IPS-18c (cell line): ENCODE measurements around the gene SH2D2A.

ENCODE experiments used
- H3K4me3 ChIP-seq: 2 replicates; pipeline ENCODE4 v1.7.0; 2013; ENCODE audit warnings: low read depth, mild to moderate bottlenecking, low read length, moderate library complexity; ENCODE audit not compliant: insufficient read depth
- H3K9me3 ChIP-seq: one replicate; pipeline ENCODE4 v1.6.1; 2013; ENCODE audit warnings: mild to moderate bottlenecking, low read length, moderate library complexity; ENCODE audit not compliant: control insufficient read depth, insufficient read depth

Gene SH2D2A

DNA sequence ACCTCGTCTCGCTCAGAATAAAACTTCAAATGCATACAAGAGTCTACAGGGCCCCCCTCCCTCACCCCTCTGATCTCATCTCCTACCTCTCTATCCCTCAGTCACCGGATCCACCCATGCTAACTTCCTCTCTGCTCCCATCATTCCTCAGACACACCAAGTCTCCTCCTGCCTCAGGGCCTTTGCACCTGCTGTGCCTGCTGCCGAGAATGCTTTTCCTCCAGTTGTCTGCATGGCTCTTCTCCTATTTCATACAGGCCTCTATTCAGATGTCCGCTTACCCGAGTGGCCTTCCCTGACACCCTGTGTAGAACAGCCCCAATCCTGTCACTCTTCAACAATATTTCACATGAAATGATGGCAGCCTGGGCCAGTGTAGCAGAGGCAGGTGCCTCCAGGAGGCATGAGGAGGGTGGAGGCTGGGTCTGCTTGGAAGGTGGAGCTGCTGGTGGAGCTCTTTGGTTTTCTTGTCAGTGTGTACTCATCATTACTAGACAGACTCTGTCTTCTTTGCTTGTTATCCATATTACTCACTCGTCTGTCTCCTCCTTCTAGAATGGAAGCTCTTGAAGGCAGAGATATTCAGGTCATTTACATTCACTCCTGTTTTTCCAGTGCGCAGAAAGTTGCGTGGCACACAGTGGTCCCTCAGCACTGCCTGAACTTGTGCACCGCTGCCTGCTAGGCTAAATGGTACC is 4.2 kb downstream of the SH2D2A start:
- H3K9me3 ChIP-seq, result peaks cover 2% of the 10 kb centered on the region
- no peak overlapping the region for H3K4me3 ChIP-seq

- Histone ChIP-seq H3K9me3 (peaks cover 2% of the 10 kb centered on the region), H3K4me3 (no peak overlapping the region)
Observed at GRCh38 chr1:156811168-156811567, 5.5 kb downstream of the SH2D2A start.

DNA sequence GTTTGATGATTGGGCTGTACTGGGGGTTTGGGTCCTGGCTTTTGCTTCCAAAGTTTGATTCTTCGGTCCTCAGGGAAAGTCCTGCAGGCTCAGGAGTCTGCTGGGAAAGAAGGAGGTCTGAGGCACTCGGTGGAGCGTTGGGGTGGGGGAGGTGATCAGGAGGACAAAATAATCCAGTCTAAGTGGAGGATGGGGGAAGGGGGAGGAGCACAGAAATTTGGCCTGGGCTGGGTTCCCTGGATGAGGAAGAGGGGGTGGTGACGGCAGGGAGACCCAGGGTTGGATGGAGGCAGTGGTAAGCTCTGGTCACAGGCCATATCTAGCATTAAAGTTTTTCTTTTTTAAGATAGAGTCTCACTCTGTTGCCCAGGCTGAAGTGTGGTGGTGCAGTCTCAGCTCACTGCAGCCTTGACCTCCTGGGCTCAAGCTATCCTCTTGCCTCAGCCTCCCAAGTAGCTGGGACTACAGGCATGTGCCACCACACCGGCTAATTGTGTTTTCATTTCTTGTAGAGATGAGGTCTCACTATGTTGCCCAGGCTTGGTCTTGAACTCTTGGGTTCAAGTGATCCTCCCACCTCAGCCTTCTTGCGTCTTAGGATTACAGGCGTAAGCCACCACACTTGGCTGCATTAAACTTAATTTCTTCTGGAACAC is 6.8 kb downstream of the SH2D2A start:
- peaks cover 2% of the 10 kb centered on the region for H3K9me3 ChIP-seq
- H3K4me3 ChIP-seq, result no peak overlapping the region

- Histone ChIP-seq H3K9me3 (peaks cover under 1% of the 10 kb centered on the region), H3K4me3 (no peak overlapping the region)
Observed at GRCh38 chr1:156809281-156809680, 7.4 kb downstream of the SH2D2A start.

DNA sequence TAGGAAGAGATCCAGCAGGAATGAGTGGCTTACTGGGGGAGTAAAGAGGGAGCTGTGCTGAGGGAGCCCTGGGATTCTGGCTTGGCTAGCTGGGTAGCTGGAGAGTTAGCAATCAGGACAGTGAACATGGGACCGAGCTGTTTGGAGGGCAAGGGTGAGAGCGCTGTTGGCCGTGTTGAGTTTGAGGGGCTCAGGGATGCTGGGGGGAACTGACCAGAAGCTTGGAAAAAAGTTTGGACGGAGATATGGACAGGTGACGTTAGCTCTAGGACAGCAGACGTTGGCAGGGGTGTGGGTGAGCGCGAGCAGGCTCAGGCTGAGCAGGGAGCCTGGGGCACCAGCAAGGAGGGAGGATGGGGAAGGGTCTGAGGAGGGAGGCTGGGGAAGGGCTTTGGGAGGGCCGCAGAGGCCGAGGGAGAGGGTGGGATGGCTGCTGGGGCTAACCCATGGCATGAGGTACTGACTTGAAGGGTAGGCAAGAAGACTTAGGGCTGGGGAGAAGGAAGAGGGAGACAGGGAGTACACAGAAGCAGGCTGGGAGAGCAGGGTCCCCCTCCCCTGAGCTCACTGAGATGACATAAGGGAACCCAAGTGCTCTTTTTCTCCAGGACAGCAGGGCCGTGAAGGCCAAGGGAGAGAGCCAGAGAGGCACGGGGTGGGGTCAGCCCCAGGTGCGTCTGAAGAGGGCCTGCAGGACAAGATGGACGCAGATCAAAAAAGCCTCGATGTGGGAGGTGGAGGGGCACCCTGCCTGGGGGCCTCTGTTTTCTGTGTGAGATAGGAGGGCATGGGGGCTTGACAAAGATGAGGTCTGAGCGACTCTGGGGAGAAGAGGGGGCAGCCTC is 8.2 kb downstream of the SH2D2A start:
- H3K9me3 ChIP-seq, result no peaks in the 10 kb centered on the region
- H3K4me3 ChIP-seq, result no peak overlapping the region

DNA sequence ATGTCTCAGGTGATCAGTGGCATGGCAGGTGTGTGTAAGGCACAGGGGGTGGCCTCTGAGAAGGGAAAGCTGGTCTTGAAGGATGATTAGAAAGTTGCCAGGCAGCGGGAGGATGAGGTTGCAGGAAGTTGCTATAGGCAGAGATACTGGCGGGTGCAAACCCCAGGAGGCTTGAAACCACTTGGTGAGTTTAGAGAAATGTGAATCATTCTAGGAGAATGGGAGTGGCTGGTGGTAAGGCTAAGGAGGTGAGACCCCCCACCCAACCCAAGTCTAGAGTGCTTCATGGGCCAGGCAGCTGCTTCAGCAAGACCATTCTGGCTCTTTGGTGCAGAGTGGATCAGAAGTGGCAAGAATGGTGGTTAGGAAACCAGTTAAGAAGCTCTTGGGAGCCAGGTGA is 9.0 kb downstream of the SH2D2A start:
- no peaks in the 10 kb centered on the region for H3K9me3 ChIP-seq
- no peak overlapping the region for H3K4me3 ChIP-seq

GRCh38 chr1:156806512-156807440 is 9.9 kb downstream of the SH2D2A start:
- Histone ChIP-seq H3K9me3 (no peaks in the 10 kb centered on the region), H3K4me3 (no peak overlapping the region)

DNA sequence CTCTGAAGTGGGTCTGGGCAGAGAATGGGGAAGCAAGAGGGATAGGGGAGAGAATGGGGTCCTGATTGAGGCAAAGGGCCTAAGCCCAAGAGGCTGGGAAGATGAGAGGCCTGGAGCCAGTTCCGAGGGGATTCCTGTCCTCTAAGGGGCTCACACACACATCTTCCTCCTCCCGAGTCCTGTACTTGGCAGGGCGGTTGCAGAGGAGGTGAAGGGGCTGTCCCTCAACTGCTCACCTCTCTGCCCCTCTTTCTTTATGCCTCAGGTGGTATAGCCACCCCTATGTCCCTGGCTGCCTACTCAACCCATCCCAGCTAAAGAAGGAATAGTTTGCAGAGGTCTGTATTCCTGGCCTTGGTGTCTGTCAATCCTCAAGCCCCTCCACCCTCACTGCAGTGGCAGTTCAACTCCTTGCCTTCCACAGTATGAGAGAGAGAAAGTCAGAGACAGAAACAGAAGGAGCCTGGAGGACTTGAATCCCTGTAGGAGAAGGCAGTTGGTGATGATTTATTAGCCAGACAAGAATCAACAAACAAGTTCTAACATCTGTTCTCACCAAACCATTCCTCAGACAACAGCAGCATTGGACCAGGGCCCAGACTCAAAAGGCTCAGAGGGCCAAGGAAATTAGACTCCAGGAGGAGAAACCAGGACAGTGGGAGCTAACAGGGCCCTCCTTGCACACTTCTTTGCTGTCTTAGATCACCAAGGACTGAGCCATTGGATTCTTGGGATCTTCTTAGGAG is 10.7 kb downstream of the SH2D2A start:
- Histone ChIP-seq H3K9me3 (no peaks in the 10 kb centered on the region), H3K4me3 (no peak overlapping the region)

- H3K9me3 ChIP-seq, result no peaks in the 10 kb centered on the region
- no peak overlapping the region for H3K4me3 ChIP-seq
Observed at GRCh38 chr1:156804572-156805243, 11.9 kb downstream of the SH2D2A start.

DNA sequence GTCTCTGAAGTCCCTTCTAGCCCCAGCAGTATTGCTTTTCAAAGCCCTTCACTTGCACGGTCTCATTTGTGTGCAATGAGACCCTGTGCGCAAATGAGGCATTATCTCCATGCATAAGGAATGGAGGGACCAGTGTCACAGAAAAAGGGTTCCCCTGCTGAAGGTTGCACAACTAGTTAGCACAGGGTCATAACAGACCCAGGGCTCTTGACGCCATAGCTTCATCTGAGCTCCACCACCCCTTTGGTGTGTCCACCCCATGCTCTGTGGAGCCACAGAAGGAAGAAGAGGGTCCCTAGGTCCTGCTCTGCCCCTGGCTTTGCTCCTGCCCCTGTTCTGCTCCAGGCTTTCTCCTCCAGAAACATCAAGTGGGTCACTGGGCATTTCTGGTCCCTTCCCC is 12.6 kb downstream of the SH2D2A start:
- H3K4me3 ChIP-seq, result no peak overlapping the region

GRCh38 chr1:156803086-156803851 is 13.4 kb downstream of the SH2D2A start:
- H3K9me3 ChIP-seq, result no peaks in the 10 kb centered on the region
- H3K4me3 ChIP-seq, result no peak overlapping the region

More for the DNA sequence above, 12.6 kb downstream of the SH2D2A start:
- no peaks in the 10 kb centered on the region for H3K9me3 ChIP-seq

DNA sequence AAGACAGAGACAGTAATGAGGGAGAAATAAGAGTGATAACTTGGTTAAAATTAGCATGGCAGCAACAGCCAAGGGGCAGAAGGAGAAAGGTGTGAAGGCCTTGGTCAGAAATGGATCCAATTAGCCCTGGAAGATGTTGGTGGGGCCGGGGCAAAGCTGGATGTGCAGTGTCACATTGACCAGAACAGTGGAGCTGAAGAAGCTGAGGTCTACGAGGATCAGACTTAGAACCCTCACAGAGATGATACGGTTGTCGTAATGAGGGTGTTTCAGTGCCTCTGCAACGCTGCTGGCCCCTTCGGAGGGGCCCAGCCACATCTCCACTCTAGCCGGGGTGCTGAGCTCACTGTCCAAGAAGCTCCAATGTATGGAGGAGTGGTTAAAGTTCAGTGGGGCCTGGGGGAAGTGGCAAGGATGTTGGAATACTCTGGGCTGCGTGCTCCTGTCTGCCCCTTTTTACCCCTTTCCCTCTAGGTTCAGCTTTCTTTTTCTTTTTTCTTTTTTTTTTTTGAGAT is 14.2 kb downstream of the SH2D2A start:
- no peak overlapping the region for H3K4me3 ChIP-seq
- no peaks in the 10 kb centered on the region for H3K9me3 ChIP-seq

- Histone ChIP-seq H3K9me3 (no peaks in the 10 kb centered on the region), H3K4me3 (no peak overlapping the region)
Observed at GRCh38 chr1:156801409-156802121, 15.1 kb downstream of the SH2D2A start.

DNA sequence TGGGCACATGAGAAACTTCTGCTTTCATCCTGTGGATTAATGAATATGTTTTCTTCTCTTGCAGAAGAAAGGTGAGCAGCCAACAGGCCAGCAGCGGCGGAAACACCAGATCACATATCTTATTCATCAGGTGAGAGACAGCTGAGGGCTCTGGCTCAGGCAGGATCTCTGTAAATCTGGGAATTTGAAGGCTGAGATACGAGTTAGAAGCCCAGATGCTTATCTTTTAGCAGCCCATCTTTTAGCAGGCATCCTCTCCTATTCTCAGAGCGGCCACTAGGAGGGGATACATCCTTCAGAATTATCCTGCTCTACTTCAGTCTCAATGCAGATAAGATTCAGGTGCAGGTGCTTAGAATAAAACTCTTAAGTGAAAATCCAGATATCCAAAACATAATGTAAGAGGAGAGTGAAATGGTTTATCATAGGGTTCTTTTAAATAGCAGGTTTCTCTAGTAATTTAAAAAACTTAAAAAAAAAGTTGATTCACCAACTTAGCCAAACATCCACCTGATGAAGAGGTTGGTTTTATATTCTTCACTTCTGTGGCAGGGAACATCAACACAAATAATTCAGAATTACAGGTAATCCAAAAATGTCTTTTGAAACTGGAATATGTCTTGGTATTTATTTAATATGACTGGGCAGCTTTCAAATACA is 19.3 kb downstream of the SH2D2A start:
- Histone ChIP-seq H3K4me3 (no peak overlapping the region), H3K9me3 (no peaks in the 10 kb centered on the region)
